IMR-90 (cell line): ENCODE data around the gene TRIM64C. TPM values are rescaled to one million over a fixed set of nuclear protein-coding genes. Genes with fewer than 3 reads are reported as not detected.
"Not testable (repeated sequence)": the region's sequence is repeated elsewhere in the genome, so short reads cannot be mapped to it uniquely, and the experiment has no call there.

Experiments used
- ATAC-seq: fragments of 200-7000 bp; cut with Tn5 transposase; 2 replicates; pipeline ENCODE4 v1.9.1; 2020; ENCODE audit warnings: low read depth, mild to moderate bottlenecking, moderate library complexity
- Bru-seq: library from RNA; stranded (reverse); fragments of 400-500 nt; gene quantifications from one replicate; lab custom pipeline; 2021; lab: Mats Ljungman, UMichigan
- BruChase-seq, 2 experiments: library from RNA; stranded (reverse); fragments of 400-500 nt; gene quantifications; one replicate each; lab custom pipeline; 2021; lab: Mats Ljungman, UMichigan
- BruUV-seq: library from RNA; stranded (reverse); fragments of 400-500 nt; replicated peaks from 2 replicates; lab custom pipeline; 2021; lab: Mats Ljungman, UMichigan
- CTCF ChIA-PET: fragments of 300-600 bp; formaldehyde crosslinking; extraction: SDS; loops from one replicate; lab custom pipeline; 2021; ENCODE audit warnings: antibody characterized with exemption; lab: Yijun Ruan, JAX
- POLR2A ChIA-PET: fragments of 300-600 bp; sonication (Branson Sonifier 250); formaldehyde crosslinking; loops from one replicate; lab custom pipeline; 2022; ENCODE audit warnings: antibody characterized with exemption; ENCODE audit not compliant: unreplicated experiment; lab: Charles Lee
- DNase-seq: peaks from one replicate; pipeline ENCODE4 v3.0.0; 2013
- H2AFZ ChIP-seq: replicated peaks from 2 replicates; pipeline ENCODE3; 2013; ENCODE audit warnings: low read length, mild to moderate bottlenecking; ENCODE audit not compliant: poor library complexity
- H2AK5ac ChIP-seq: 2 replicates; pipeline ENCODE4 v1.6.1; 2013; ENCODE audit warnings: low read depth, low read length, inconsistent platforms
- H2AK9ac ChIP-seq: replicated peaks from 2 replicates; pipeline ENCODE3; 2013; ENCODE audit warnings: mild to moderate bottlenecking, low read depth, low read length, moderate library complexity; ENCODE audit not compliant: poor library complexity
- H2BK120ac ChIP-seq: 2 replicates; pipeline ENCODE4 v1.6.1; 2013; ENCODE audit warnings: low read depth, low read length, inconsistent platforms
- H2BK15ac ChIP-seq: 3 replicates; pipeline ENCODE4 v1.6.1; 2013; ENCODE audit warnings: low read depth, low read length, inconsistent platforms
- H2BK20ac ChIP-seq: 2 replicates; pipeline ENCODE4 v1.6.1; 2013; ENCODE audit warnings: low read depth, mild to moderate bottlenecking, inconsistent platforms, low read length, moderate library complexity
- H2BK5ac ChIP-seq: 2 replicates; pipeline ENCODE4 v1.6.1; 2013; ENCODE audit warnings: mild to moderate bottlenecking, low read depth, low read length, inconsistent platforms; ENCODE audit not compliant: poor library complexity, severe bottlenecking
- H3K14ac ChIP-seq: replicated peaks from 2 replicates; pipeline ENCODE4 v1.6.1; 2013; ENCODE audit warnings: low read depth, low read length, inconsistent platforms
- H3K18ac ChIP-seq: 2 replicates; pipeline ENCODE4 v1.6.1; 2013; ENCODE audit warnings: low read depth, low read length, control low read depth
- H3K23ac ChIP-seq: 2 replicates; pipeline ENCODE4 v1.6.1; 2013; ENCODE audit warnings: low read depth, low read length, inconsistent platforms
- H3K27ac ChIP-seq: 2 replicates; pipeline ENCODE4 v1.5.1; 2013; ENCODE audit warnings: mild to moderate bottlenecking, control low read depth, low read length; ENCODE audit not compliant: insufficient read depth
- H3K27me3 ChIP-seq: 2 replicates; pipeline ENCODE4 v1.6.1; 2013; ENCODE audit warnings: low read length; ENCODE audit not compliant: control insufficient read depth, insufficient read depth
- H3K36me3 ChIP-seq: 2 replicates; pipeline ENCODE4 v1.6.1; 2013; ENCODE audit warnings: low read length, mixed read lengths; ENCODE audit not compliant: control insufficient read depth, insufficient read depth
- H3K4ac ChIP-seq: 2 replicates; pipeline ENCODE4 v1.6.1; 2013; ENCODE audit warnings: low read depth, low read length, inconsistent platforms
- H3K4me1 ChIP-seq: 2 replicates; pipeline ENCODE4 v1.6.1; 2013; ENCODE audit warnings: low read length, mixed read lengths; ENCODE audit not compliant: control insufficient read depth, insufficient read depth
- H3K4me2 ChIP-seq: 2 replicates; pipeline ENCODE4 v1.6.1; 2013; ENCODE audit warnings: low read depth, mild to moderate bottlenecking, control low read depth, low read length, moderate library complexity
- H3K4me3 ChIP-seq: 2 replicates; pipeline ENCODE4 v1.5.1; 2013; ENCODE audit warnings: low read depth, mild to moderate bottlenecking, control low read depth, low read length, moderate library complexity; ENCODE audit not compliant: insufficient read depth
- H3K56ac ChIP-seq: 2 replicates; pipeline ENCODE4 v1.6.1; 2013; ENCODE audit warnings: low read length, inconsistent platforms; ENCODE audit not compliant: insufficient read depth; ENCODE audit errors: extremely low read depth
- H3K79me1 ChIP-seq, 2 experiments: 2 replicates each; pipeline ENCODE4 v1.6.1; 2013; ENCODE audit warnings: low read length in 2 of 2, inconsistent platforms in 1 of 2, low read depth in 1 of 2
- H3K9ac ChIP-seq: 2 replicates; pipeline ENCODE4 v1.6.1; 2013; ENCODE audit warnings: low read depth, low read length, control low read depth
- H3K9me1 ChIP-seq: 2 replicates; pipeline ENCODE4 v1.6.1; 2013; ENCODE audit warnings: low read length, inconsistent platforms; ENCODE audit not compliant: insufficient read depth
- H3K9me3 ChIP-seq: 2 replicates; pipeline ENCODE4 v1.6.1; 2013; ENCODE audit warnings: low read length; ENCODE audit not compliant: control insufficient read depth, insufficient read depth
- H4K20me1 ChIP-seq: 2 replicates; pipeline ENCODE4 v1.6.1; 2013; ENCODE audit warnings: low read length, inconsistent platforms; ENCODE audit not compliant: insufficient read depth
- H4K5ac ChIP-seq: 2 replicates; pipeline ENCODE4 v1.6.1; 2013; ENCODE audit warnings: mild to moderate bottlenecking, low read depth, low read length, control low read depth
- H4K8ac ChIP-seq, 2 experiments: 2 replicates each; pipeline ENCODE4 v1.6.1; 2013; ENCODE audit warnings: low read depth in 2 of 2, low read length in 2 of 2, control low read depth in 1 of 2, inconsistent platforms in 1 of 2
- H4K91ac ChIP-seq: 2 replicates; pipeline ENCODE4 v1.6.1; 2013; ENCODE audit warnings: low read depth, low read length, inconsistent platforms; ENCODE audit not compliant: insufficient read depth
- WGBS, 2 experiments: methylation state at CpG; one replicate each; pipeline versions ENCODE4 v1.1.5 to v1.1.7; 2013; ENCODE audit warnings: missing lambda C conversion rate in 2 of 2; ENCODE audit not compliant: insufficient read length in 1 of 2; ENCODE audit errors: extremely low coverage in 2 of 2; 5-methylcytosine and 5-hydroxymethylcytosine counted together
- dilution Hi-C: fragments of 300-500 bp; cut with HindIII; formaldehyde crosslinking; loops from one replicate; pipeline ENCODE4 v1.14.3; 2018; ENCODE audit warnings: low sequenced_read_pairs; ENCODE audit not compliant: unreplicated experiment
- in situ Hi-C: fragments of 300-500 bp; cut with MboI; formaldehyde crosslinking; loops from 3 replicates; pipeline ENCODE4 v1.14.3; 2019; ENCODE audit warnings: low sequenced_read_pairs, inconsistent platforms, mixed read lengths
- intact Hi-C: fragments of 100-400 bp; cut with micrococcal nuclease; formaldehyde crosslinking; loops from 2 replicates; pipeline ENCODE4 v1.10.0; 2022
- long read RNA-seq: library from polyadenylated mRNA; unstranded; transcript quantifications from one replicate; pipeline ENCODE4 v2.0.0, GENCODE V29; 2021; ENCODE audit not compliant: unreplicated experiment
- polyA plus RNA-seq, 3 experiments: library from polyadenylated mRNA; depleted of rRNA; stranded (reverse); fragments of >200 nt; gene quantifications; 2 replicates each; pipeline ENCODE4 v1.2.3, GENCODE V29; 2012; ENCODE audit warnings: low replicate concordance in 1 of 3
- total RNA-seq: library from RNA; depleted of rRNA; stranded (reverse); fragments of >200 nt; gene quantifications from 2 replicates; pipeline ENCODE4 v1.2.3, GENCODE V29; 2012; rRNA removed

The TRIM64C gene
- total RNA-seq: not detected in 2 replicates
- not detected in 2 replicates for polyA plus RNA-seq (2012; rRNA removed)
- polyA plus RNA-seq (2012; cell fraction: cytosol; rRNA removed): not detected in 2 replicates
- polyA plus RNA-seq (2012; cell fraction: nucleus; rRNA removed; ENCODE audit: low replicate concordance): not detected in 2 replicates
- not detected for Bru-seq, nascent RNA
- not detected for BruChase-seq, experiment 1, labeled RNA remaining after a 6-hour chase
- BruChase-seq, experiment 2, labeled RNA remaining after a 2-hour chase: not detected
- long read RNA-seq: 0 reads

DNA sequence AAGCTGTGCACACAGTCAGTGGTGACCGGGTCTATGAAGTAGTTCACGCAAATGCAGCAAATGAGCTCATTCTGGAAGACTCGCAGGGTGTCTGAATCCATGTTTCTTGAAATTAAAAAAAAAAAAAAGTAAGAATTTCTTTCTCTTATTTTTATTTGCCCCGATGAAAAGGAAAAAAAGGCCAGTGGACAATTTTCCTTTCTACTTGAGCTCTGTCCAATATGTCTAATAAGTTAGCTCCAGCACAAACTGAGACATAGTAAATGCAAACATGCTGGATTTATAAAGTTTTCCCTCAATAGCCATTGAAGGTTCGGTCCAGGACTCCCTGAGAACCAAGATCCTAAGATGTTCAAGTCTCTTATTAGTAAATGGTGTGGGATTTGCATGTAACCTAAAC, at the start of gene TRIM64C:
Gene TRIM64C, minus strand, starts transcription at position 101 of the 400 bp plus-strand sequence. Its CDS starts 0 bp downstream, at position 101.
- H2AFZ ChIP-seq, H2AK5ac ChIP-seq, H3K9ac ChIP-seq, H2BK5ac ChIP-seq, H4K8ac ChIP-seq, H2BK20ac ChIP-seq, H3K79me1 ChIP-seq, H3K9me1 ChIP-seq, POLR2A ChIA-PET, DNase-seq, H3K18ac ChIP-seq, dilution Hi-C loops, H3K4ac ChIP-seq, H2BK15ac ChIP-seq, H4K5ac ChIP-seq, H3K4me3 ChIP-seq, H3K23ac ChIP-seq, in situ Hi-C loops, ATAC-seq, H4K91ac ChIP-seq, H4K20me1 ChIP-seq, H2AK9ac ChIP-seq, H2BK120ac ChIP-seq, H3K36me3 ChIP-seq, H3K4me1 ChIP-seq, intact Hi-C loops, H3K27ac ChIP-seq, H3K9me3 ChIP-seq, CTCF ChIA-PET, BruUV-seq, H3K56ac ChIP-seq, H3K27me3 ChIP-seq, H3K4me2 ChIP-seq, H3K14ac ChIP-seq: not testable (repeated sequence)
- no CpG with 5 or more reads among the region's 5 CpGs for WGBS, 2 experiments

GRCh38 chr11:49102356-49102755, 43.4 kb upstream of the TRIM64C start:
- H3K27ac ChIP-seq, POLR2A ChIA-PET, H2AK9ac ChIP-seq, H3K14ac ChIP-seq, H3K23ac ChIP-seq, H4K20me1 ChIP-seq, H2BK5ac ChIP-seq, DNase-seq, H2AK5ac ChIP-seq, H3K4me3 ChIP-seq, CTCF ChIA-PET, H2BK120ac ChIP-seq, dilution Hi-C loops, H3K36me3 ChIP-seq, in situ Hi-C loops, H2BK15ac ChIP-seq, H3K4me2 ChIP-seq, H4K91ac ChIP-seq, H3K79me1 ChIP-seq, H4K5ac ChIP-seq, H2AFZ ChIP-seq, H3K4ac ChIP-seq, H3K9me3 ChIP-seq, intact Hi-C loops, H3K18ac ChIP-seq, H3K56ac ChIP-seq, H3K9me1 ChIP-seq, ATAC-seq, H2BK20ac ChIP-seq, H4K8ac ChIP-seq, H3K4me1 ChIP-seq, BruUV-seq, H3K27me3 ChIP-seq, H3K9ac ChIP-seq: not testable (repeated sequence)
- WGBS, 2 experiments: no CpG with 5 or more reads among the region's 24 CpGs
